H1 (cell line): ENCODE data around the gene COL4A4. TPM values are rescaled to one million over a fixed set of nuclear protein-coding genes. Genes with fewer than 3 reads are reported as not detected.
A peak's percentile ranks its signal among the peaks of the same experiment; 100 is the strongest.

Source experiments
- CTCF ChIA-PET: fragments of 300-600 bp; sonication (Branson Sonifier 250); formaldehyde crosslinking; loops from one replicate; lab custom pipeline; 2021; ENCODE audit not compliant: partially characterized antibody; lab: Charles Lee
- POLR2A ChIA-PET: fragments of 300-600 bp; sonication (Branson Sonifier 250); formaldehyde crosslinking; loops from one replicate; lab custom pipeline; 2021; ENCODE audit warnings: inconsistent platforms; ENCODE audit not compliant: partially characterized antibody; lab: Charles Lee
- DNase-seq, 2 experiments: peaks; one replicate each; pipeline versions ENCODE4 v3.0.0 to v3.0.0-alpha.2; 2010 to 2022; ENCODE audit warnings: low spot score in 2 of 2, low read depth in 1 of 2, mixed read lengths in 1 of 2
- FAIRE-seq: peaks from 2 replicates; lab custom pipeline; 2011; peaks lifted over from hg19 to GRCh38; lab: Jason Lieb, UNC
- H2AFZ ChIP-seq: 2 replicates; pipeline ENCODE4 v1.8.1; 2012; ENCODE audit warnings: low read length, inconsistent platforms
- H2AK5ac ChIP-seq: 2 replicates; pipeline ENCODE4 v1.6.1; 2013; ENCODE audit warnings: low read depth, low read length
- H2BK120ac ChIP-seq: replicated peaks from 2 replicates; pipeline ENCODE3; 2013; ENCODE audit warnings: low read depth, low read length, inconsistent platforms
- H2BK12ac ChIP-seq: 2 replicates; pipeline ENCODE4 v1.6.1; 2013; ENCODE audit warnings: low read depth, low read length
- H2BK15ac ChIP-seq: 2 replicates; pipeline ENCODE4 v1.6.1; 2013; ENCODE audit warnings: low read length
- H2BK20ac ChIP-seq: 2 replicates; pipeline ENCODE4 v1.6.1; 2013; ENCODE audit warnings: low read length
- H2BK5ac ChIP-seq: 2 replicates; pipeline ENCODE4 v1.6.1; 2013; ENCODE audit warnings: low read depth, low read length
- H3K14ac ChIP-seq: 2 replicates; pipeline ENCODE4 v1.6.1; 2013; ENCODE audit warnings: inconsistent platforms; ENCODE audit not compliant: insufficient read length
- H3K18ac ChIP-seq: 2 replicates; pipeline ENCODE4 v1.6.1; 2013; ENCODE audit warnings: low read length; ENCODE audit errors: extremely low read depth
- H3K23ac ChIP-seq: 2 replicates; pipeline ENCODE4 v1.6.1; 2013; ENCODE audit warnings: inconsistent platforms; ENCODE audit not compliant: insufficient read length
- H3K23me2 ChIP-seq: 2 replicates; pipeline ENCODE4 v1.6.1; 2013; ENCODE audit warnings: low read depth, low read length
- H3K27ac ChIP-seq: 2 replicates; pipeline ENCODE4 v1.6.1; 2011; ENCODE audit warnings: low read depth, low read length, inconsistent platforms
- H3K27me3 ChIP-seq, 4 experiments: replicated peaks in 1 of 4; 1 replicate in 1 of 4; 2 replicates in 3 of 4; pipeline versions ENCODE4 v1.6.1 to v1.8.1; 2011 to 2013; ENCODE audit warnings: low read length in 3 of 4, mild to moderate bottlenecking in 3 of 4, inconsistent platforms in 2 of 4, mixed read lengths in 2 of 4, moderate library complexity in 1 of 4; ENCODE audit not compliant: control insufficient read depth in 3 of 4, insufficient read depth in 3 of 4; ENCODE audit errors: extremely low read depth in 1 of 4
- H3K36me3 ChIP-seq, 4 experiments: 2 replicates each; pipeline versions ENCODE4 v1.6.1 to v1.8.1; 2011 to 2013; ENCODE audit warnings: mild to moderate bottlenecking in 4 of 4, low read length in 3 of 4, moderate library complexity in 2 of 4, control low read depth in 1 of 4, inconsistent platforms in 1 of 4; ENCODE audit not compliant: insufficient read depth in 4 of 4, control insufficient read depth in 2 of 4
- H3K4ac ChIP-seq: replicated peaks from 2 replicates; pipeline ENCODE3; 2013; ENCODE audit warnings: low read length, low read depth, mixed read lengths, inconsistent platforms; ENCODE audit not compliant: insufficient read length
- H3K4me1 ChIP-seq, 4 experiments: replicated peaks in 1 of 4; 1 replicate in 1 of 4; 2 replicates in 3 of 4; pipeline versions ENCODE4 v1.6.1 to v1.8.1; 2011 to 2013; ENCODE audit warnings: low read length in 3 of 4, inconsistent platforms in 2 of 4, mixed read lengths in 1 of 4; ENCODE audit not compliant: insufficient read depth in 4 of 4, control insufficient read depth in 3 of 4
- H3K4me2 ChIP-seq, 2 experiments: 2 replicates each; pipeline versions ENCODE4 v1.6.1 to v1.8.1; 2011 to 2013; ENCODE audit warnings: low read depth in 2 of 2, low read length in 2 of 2, control low read depth in 1 of 2, inconsistent platforms in 1 of 2, mild to moderate bottlenecking in 1 of 2; ENCODE audit not compliant: insufficient read depth in 1 of 2
- H3K4me3 ChIP-seq, 4 experiments: fragments of 200-600, 300-600 bp in 1 of 4; sonication (generic), shearing (Covaris generic), sonication (Bioruptor Twin) in 1 of 4; 2 replicates each; pipeline versions ENCODE4 v1.5.1 to v1.8.1; 2011 to 2016; ENCODE audit warnings: low read length in 4 of 4, low read depth in 3 of 4, control low read depth in 2 of 4, inconsistent platforms in 2 of 4, mild to moderate bottlenecking in 2 of 4, mixed read lengths in 1 of 4, moderate library complexity in 1 of 4; ENCODE audit not compliant: insufficient read depth in 2 of 4; ENCODE audit errors: extremely low read depth in 1 of 4
- H3K56ac ChIP-seq: replicated peaks from 2 replicates; pipeline ENCODE3; 2013; ENCODE audit warnings: low read depth, mild to moderate bottlenecking, mixed read lengths, low read length, inconsistent platforms; ENCODE audit not compliant: insufficient read length
- H3K79me1 ChIP-seq: 2 replicates; pipeline ENCODE4 v1.6.1; 2013; ENCODE audit warnings: low read depth, low read length, control low read depth
- H3K79me2 ChIP-seq, 2 experiments: 2 replicates each; pipeline versions ENCODE4 v1.6.1 to v1.8.1; 2012 to 2013; ENCODE audit warnings: low read length in 2 of 2, mild to moderate bottlenecking in 2 of 2, inconsistent platforms in 1 of 2; ENCODE audit not compliant: insufficient read depth in 2 of 2, control insufficient read depth in 1 of 2
- H3K9ac ChIP-seq, 4 experiments: replicated peaks in 1 of 4; 1 replicate in 1 of 4; 2 replicates in 3 of 4; pipeline versions ENCODE4 v1.6.1 to v1.8.1; 2011 to 2013; ENCODE audit warnings: low read depth in 3 of 4, low read length in 3 of 4, control low read depth in 2 of 4, mild to moderate bottlenecking in 2 of 4, moderate library complexity in 2 of 4, inconsistent platforms in 1 of 4; ENCODE audit errors: extremely low read depth in 1 of 4
- H3K9me3 ChIP-seq, 2 experiments: 2 replicates each; pipeline versions ENCODE4 v1.6.1 to v1.8.1; 2012 to 2013; ENCODE audit warnings: mild to moderate bottlenecking in 2 of 2, moderate library complexity in 2 of 2, control low read depth in 1 of 2, inconsistent platforms in 1 of 2, low read depth in 1 of 2, low read length in 1 of 2, mixed read lengths in 1 of 2; ENCODE audit not compliant: insufficient read depth in 2 of 2
- H4K20me1 ChIP-seq, 2 experiments: replicated peaks in 1 of 2; 2 replicates each; pipeline versions ENCODE3 to v1.8.1; 2011 to 2013; ENCODE audit warnings: inconsistent platforms in 2 of 2, low read length in 2 of 2, mild to moderate bottlenecking in 1 of 2; ENCODE audit not compliant: insufficient read depth in 2 of 2, control insufficient read depth in 1 of 2
- H4K5ac ChIP-seq: 2 replicates; pipeline ENCODE4 v1.6.1; 2013; ENCODE audit warnings: low read length, low read depth, mixed read lengths, inconsistent platforms; ENCODE audit not compliant: insufficient read length
- H4K8ac ChIP-seq: 2 replicates; pipeline ENCODE4 v1.8.0; 2013; ENCODE audit warnings: mild to moderate bottlenecking, moderate library complexity, low read length, inconsistent platforms; ENCODE audit not compliant: insufficient read depth; ENCODE audit errors: extremely low read depth
- H4K91ac ChIP-seq: replicated peaks from 2 replicates; pipeline ENCODE3; 2013; ENCODE audit warnings: low read length, mixed read lengths, inconsistent platforms; ENCODE audit not compliant: insufficient read length
- HDAC6 ChIP-seq: IDR thresholded peaks from one replicate; pipeline ENCODE4 v1.7.1; 2012; ENCODE audit warnings: low read depth, mild to moderate bottlenecking, inconsistent platforms, low read length, moderate library complexity
- MAX ChIP-seq: IDR thresholded peaks from 2 replicates; pipeline ENCODE4 v1.6.1; 2012; ENCODE audit warnings: inconsistent platforms
- POLR2A ChIP-seq, 2 experiments: IDR thresholded peaks; 1 replicate in 1 of 2; 2 replicates in 1 of 2; pipeline ENCODE4 v1.6.1; 2011; ENCODE audit warnings: low read depth in 2 of 2, low read length in 2 of 2, mild to moderate bottlenecking in 2 of 2; ENCODE audit errors: control extremely low read depth in 1 of 2
- TEAD4 ChIP-seq: IDR thresholded peaks from 2 replicates; pipeline ENCODE4 v1.6.1; 2012; ENCODE audit warnings: low read depth, low read length, inconsistent platforms, mixed read lengths
- WGBS, 2 experiments: shearing (Covaris generic) in 1 of 2; methylation state at CpG; one replicate each; pipeline versions ENCODE4 v1.1.6 to v1.1.7; 2013 to 2015; ENCODE audit warnings: low lambda C conversion rate in 2 of 2, mixed read lengths in 2 of 2, inconsistent platforms in 1 of 2, low coverage in 1 of 2, missing lambda C conversion rate in 1 of 2; ENCODE audit not compliant: insufficient replicate concordance in 2 of 2, insufficient coverage in 1 of 2, insufficient read length in 1 of 2; ENCODE audit errors: extremely low coverage in 1 of 2, missing lambda C conversion rate in 1 of 2; 5-methylcytosine and 5-hydroxymethylcytosine counted together
- polyA plus RNA-seq, 7 experiments: library from polyadenylated mRNA; depleted of rRNA in 3 of 7; stranded (reverse) in 5 of 7; unstranded in 2 of 7; fragments of >200 nt in 5 of 7; fragments of 200-250 nt in 2 of 7; gene quantifications; 1 replicate in 5 of 7; 2 replicates in 1 of 7; 4 replicates in 1 of 7; pipeline versions ENCODE4 v1.2.1 to v1.2.3, GENCODE V29; 2011 to 2013; ENCODE audit warnings: missing spikeins in 2 of 7, mixed read lengths in 2 of 7
- total RNA-seq: library from RNA; stranded (reverse); fragmentation: NEBNext Ultra II Directional; extraction: Animal tissue kit (Norgen Biotek cat#: 25700); gene quantifications from 2 replicates; pipeline ENCODE4 v1.2.1, GENCODE V29; 2021
- TF ChIP-seq, protein P1 (sequence below): IDR thresholded peaks from 2 replicates; pipeline ENCODE4 v1.6.1; 2012; ENCODE audit warnings: inconsistent platforms

COL4A4 gene
- total and polyA plus RNA-seq, 2 of the 8 experiments (the other 6 are each of a cell fraction or from before 2014, with no cell fraction given) = 0.33 to 1.7 TPM

DNA sequence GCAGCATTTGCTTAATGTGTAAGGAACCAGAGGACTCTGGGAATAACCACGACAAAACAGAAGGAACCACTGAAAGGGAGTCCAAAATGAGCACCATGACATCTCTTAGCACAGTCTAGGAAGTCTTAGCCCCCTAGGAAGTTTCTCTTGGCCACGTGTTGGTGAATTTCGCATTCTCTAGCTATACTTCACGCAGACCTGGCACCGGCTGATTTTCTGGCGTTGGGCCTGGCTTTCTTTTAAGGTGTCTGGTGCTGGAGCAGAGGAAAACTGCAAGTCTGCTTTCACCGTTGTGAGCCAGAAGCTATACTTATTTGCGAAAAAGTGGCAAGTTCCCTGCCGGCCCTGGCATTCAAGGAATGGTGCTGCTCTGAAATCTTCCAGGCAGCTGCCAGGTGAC is 156.9 kb downstream of the COL4A4 start:
- H4K8ac ChIP-seq = no peak overlapping the region
- H2BK12ac ChIP-seq = no peak overlapping the region
- no peak overlapping the region for H3K27ac ChIP-seq
- no peaks in the 10 kb centered on the region for H4K20me1 ChIP-seq
- H3K4me1 ChIP-seq = peaks cover 0 to 3% (median 0%) of the 10 kb centered on the region in 4 experiments; a peak in 2 of 7 replicates
- TF ChIP-seq TEAD4 (peak; percentile 34; the same call in 1 of the 2 replicates), MAX (no peak), HDAC6 (no peak), POLR2A (IDR thresholded peaks at IDR 0.05; ENCODE audit: control extremely low read depth in 1 of 2, low read depth in 2 of 2, low read length in 2 of 2) (no peak)
- TF ChIP-seq, protein P1, sequence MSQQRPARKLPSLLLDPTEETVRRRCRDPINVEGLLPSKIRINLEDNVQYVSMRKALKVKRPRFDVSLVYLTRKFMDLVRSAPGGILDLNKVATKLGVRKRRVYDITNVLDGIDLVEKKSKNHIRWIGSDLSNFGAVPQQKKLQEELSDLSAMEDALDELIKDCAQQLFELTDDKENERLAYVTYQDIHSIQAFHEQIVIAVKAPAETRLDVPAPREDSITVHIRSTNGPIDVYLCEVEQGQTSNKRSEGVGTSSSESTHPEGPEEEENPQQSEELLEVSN = no peak
- TF ChIP-seq, all 59 proteins: peak for 1
- H3K9ac ChIP-seq = no peak overlapping the region
- H3K79me2 ChIP-seq = no peaks in the 10 kb centered on the region
- no peak overlapping the region for H2BK20ac ChIP-seq
- no peak overlapping the region for H3K56ac ChIP-seq
- no peaks in the 10 kb centered on the region; a peak in 1 of 8 replicates for H3K36me3 ChIP-seq
- no peaks in the 10 kb centered on the region for H3K9me3 ChIP-seq
- POLR2A ChIA-PET = no interaction called here
- H3K4me2 ChIP-seq = no peak overlapping the region
- H3K23ac ChIP-seq = no peak overlapping the region
- no peak overlapping the region for H4K91ac ChIP-seq
- no peaks in the 10 kb centered on the region for H3K27me3 ChIP-seq
- 83% methylated on average over 9 of the region's 9 CpGs; no CpG with 5 or more reads in 1 of the 2 experiments for WGBS, 2 experiments
- no peaks in the 10 kb centered on the region for H3K23me2 ChIP-seq
- H3K4ac ChIP-seq = no peak overlapping the region
- FAIRE-seq = no peak
- no peak overlapping the region for H3K18ac ChIP-seq
- H4K5ac ChIP-seq = no peak overlapping the region
- H2AFZ ChIP-seq = no peak overlapping the region
- H2BK120ac ChIP-seq = no peak overlapping the region
- H2AK5ac ChIP-seq = no peak overlapping the region
- H2BK15ac ChIP-seq = no peak overlapping the region
- no peak overlapping the region for H2BK5ac ChIP-seq
- H3K79me1 ChIP-seq = no peaks in the 10 kb centered on the region
- H3K4me3 ChIP-seq = no peak overlapping the region
- CTCF ChIA-PET = interaction anchor here (1.4 kb wide), 1 partner anchor 231 kb away, joined by 5 read pairs; no protein-coding TSS in a partner anchor
- no peak overlapping the region for H3K14ac ChIP-seq
- DNase-seq = no peak
